Measurements from ENCODE around the gene FAF2.

FAF2 gene

GRCh38 chr5:176410486-176411180 is 37.6 kb upstream of the FAF2 start:
- Histone ChIP-seq H3K4me2 (ENCODE audit: low read length) (no peak overlapping the region), H3K79me2 (peaks cover 44% of the 10 kb centered on the region), H3K4me1 (peaks cover 10% of the 10 kb centered on the region), H3K9me3 (ENCODE audit: control insufficient read depth, low read length) (no peaks in the 10 kb centered on the region), H3K27ac (no peak overlapping the region), H3K36me3 (ENCODE audit: control insufficient read depth, insufficient read depth, low read length) (no peaks in the 10 kb centered on the region), H3K27me3 (ENCODE audit: control insufficient read depth, insufficient read depth, low read length) (no peaks in the 10 kb centered on the region), H3K9ac (no peak overlapping the region), H2AFZ (no peak overlapping the region), H3K4me3 (ENCODE audit: low read depth, low read length) (no peak overlapping the region)
- TF ChIP-seq CTCF (IDR thresholded peaks at IDR 0.05) = no peak

DNA sequence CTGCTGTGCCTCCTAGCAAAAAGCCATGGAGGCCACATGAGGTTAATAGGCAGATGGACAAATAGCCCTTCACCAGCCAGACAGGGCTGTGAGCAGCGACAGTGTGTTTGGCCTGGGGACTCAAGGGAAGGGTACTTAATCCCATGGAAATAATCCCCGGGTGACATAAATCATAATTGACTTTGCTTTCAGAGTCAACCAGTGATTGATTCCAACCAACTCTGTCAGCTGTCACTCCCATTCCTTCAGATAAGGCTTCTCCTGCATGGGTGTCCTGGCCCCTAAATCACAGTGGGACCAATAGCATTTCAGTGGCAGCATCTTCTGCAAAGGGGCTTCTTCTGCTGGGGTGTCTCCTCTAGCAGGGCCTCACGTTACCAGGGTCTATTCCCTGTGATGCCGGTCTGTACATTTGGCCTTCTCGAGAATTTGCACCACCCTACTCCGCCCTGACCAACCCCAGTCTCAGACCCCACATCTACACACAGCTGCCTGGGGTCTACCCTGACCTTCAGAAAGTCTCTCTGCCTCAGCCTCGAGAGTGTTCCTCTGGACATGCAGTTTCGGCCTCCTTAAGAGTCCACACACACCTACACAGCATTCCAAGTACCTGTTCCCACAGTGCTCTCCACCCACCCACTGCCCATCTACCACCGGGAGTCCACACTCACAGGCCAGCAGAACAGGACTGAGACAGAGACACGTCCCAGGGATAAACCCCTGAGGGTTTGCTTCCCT is 35.5 kb upstream of the FAF2 start:
- no peak overlapping the region for H3K4me2 ChIP-seq (ENCODE audit: low read length)
- no peaks in the 10 kb centered on the region for H3K9me3 ChIP-seq (ENCODE audit: control insufficient read depth, low read length)
- H3K27me3 ChIP-seq (ENCODE audit: control insufficient read depth, insufficient read depth, low read length) = no peaks in the 10 kb centered on the region
- H3K4me1 ChIP-seq = peaks cover 14% of the 10 kb centered on the region
- H3K27ac ChIP-seq = no peak overlapping the region
- H3K9ac ChIP-seq = no peak overlapping the region
- no peak overlapping the region for H2AFZ ChIP-seq
- H3K36me3 ChIP-seq (ENCODE audit: control insufficient read depth, insufficient read depth, low read length) = no peaks in the 10 kb centered on the region
- no peak overlapping the region for H3K4me3 ChIP-seq (ENCODE audit: low read depth, low read length)
- H3K79me2 ChIP-seq = peaks cover 46% of the 10 kb centered on the region
- no peak for TF ChIP-seq CTCF (IDR thresholded peaks at IDR 0.05)

DNA sequence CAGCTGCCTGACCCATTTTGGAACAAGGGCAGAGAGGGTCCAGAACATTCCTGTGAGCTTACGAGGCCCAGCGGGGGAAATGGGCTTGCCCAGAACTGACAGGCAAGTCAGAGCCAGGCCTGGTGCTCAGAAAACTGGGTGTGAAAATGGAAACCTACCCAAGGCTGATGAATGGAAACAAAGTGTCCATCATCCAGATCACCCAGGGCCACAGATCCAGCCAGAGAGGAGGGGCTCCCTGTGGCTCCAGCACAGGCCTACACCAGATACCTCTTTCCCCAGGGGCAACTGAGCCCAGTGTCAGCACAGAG is 35.0 kb upstream of the FAF2 start:
- Histone ChIP-seq H2AFZ (no peak overlapping the region), H3K4me2 (ENCODE audit: low read length) (no peak overlapping the region), H3K9me3 (ENCODE audit: control insufficient read depth, low read length) (no peaks in the 10 kb centered on the region), H3K27me3 (ENCODE audit: control insufficient read depth, insufficient read depth, low read length) (no peaks in the 10 kb centered on the region), H3K27ac (no peak overlapping the region), H3K4me1 (peaks cover 14% of the 10 kb centered on the region), H3K79me2 (peaks cover 42% of the 10 kb centered on the region), H3K9ac (no peak overlapping the region), H3K4me3 (ENCODE audit: low read depth, low read length) (no peak overlapping the region), H3K36me3 (ENCODE audit: control insufficient read depth, insufficient read depth, low read length) (no peaks in the 10 kb centered on the region)
- TF ChIP-seq CTCF (IDR thresholded peaks at IDR 0.05) = no peak

- no peak overlapping the region for H3K9ac ChIP-seq
- H3K4me3 ChIP-seq (ENCODE audit: low read depth, low read length) = no peak overlapping the region
- H3K4me1 ChIP-seq = peaks cover 14% of the 10 kb centered on the region
- H3K27me3 ChIP-seq (ENCODE audit: control insufficient read depth, insufficient read depth, low read length) = no peaks in the 10 kb centered on the region
- H3K9me3 ChIP-seq (ENCODE audit: control insufficient read depth, low read length) = no peaks in the 10 kb centered on the region
- H3K36me3 ChIP-seq (ENCODE audit: control insufficient read depth, insufficient read depth, low read length) = no peaks in the 10 kb centered on the region
- H3K4me2 ChIP-seq (ENCODE audit: low read length) = peak overlapping the region; percentile 24
- H2AFZ ChIP-seq = no peak overlapping the region
- TF ChIP-seq CTCF (IDR thresholded peaks at IDR 0.05) = no peak
- peaks cover 41% of the 10 kb centered on the region for H3K79me2 ChIP-seq
- no peak overlapping the region for H3K27ac ChIP-seq
These were observed 34.4 kb upstream of the FAF2 start for GRCh38 chr5:176413709-176414191.

Data from parathyroid adenoma (tissue), 2 donors.